Esophagus squamous epithelium (tissue), 5 donors: ENCODE data around the gene CNIH3. TPM values are rescaled to one million over a fixed set of nuclear protein-coding genes. Genes with fewer than 3 reads are reported as not detected.

ENCODE experiments used
- DNase-seq: peaks from one replicate; lab custom pipeline; 2025; lab: John Stamatoyannopoulos, UW
- H3K27ac ChIP-seq, 4 donors: fragments of 200-600 bp; sonication (generic); one replicate each; pipeline ENCODE4 v1.5.1; 2016 to 2019; ENCODE audit warnings: mild to moderate bottlenecking in 1 of 4
- H3K27me3 ChIP-seq, 4 donors: fragments of 200-600 bp; sonication (generic); 1 replicate in 3 of 4; 2 replicates in 1 of 4; pipeline versions ENCODE4 v1.5.1 to v1.6.0; 2017 to 2021; ENCODE audit warnings: antibody characterized with exemption in 1 of 4
- H3K36me3 ChIP-seq, 3 donors: fragments of 200-600 bp; sonication (generic); one replicate each; pipeline ENCODE4 v1.5.1; 2016 to 2019
- H3K4me1 ChIP-seq, 3 donors: fragments of 200-600 bp; sonication (generic); one replicate each; pipeline ENCODE4 v1.5.1; 2017 to 2019
- H3K4me3 ChIP-seq, 4 donors: fragments of 200-600 bp; sonication (generic); 1 replicate in 3 of 4; 2 replicates in 1 of 4; pipeline ENCODE4 v1.5.1; 2016 to 2019; ENCODE audit warnings: mild to moderate bottlenecking in 2 of 4, moderate library complexity in 1 of 4
- H3K9me3 ChIP-seq, 3 donors: fragments of 200-600 bp; sonication (generic); one replicate each; pipeline ENCODE4 v1.5.1; 2016 to 2019
- CTCF ChIP-seq, 6 experiments: fragments of 450-650 bp in 4 of 6; fragments of 200-600 bp in 2 of 6; sonication (generic) in 2 of 6; IDR thresholded peaks; one replicate each; pipeline ENCODE4 v1.5.1; 2016 to 2019; ENCODE audit warnings: antibody characterized with exemption in 6 of 6, mild to moderate bottlenecking in 4 of 6, moderate library complexity in 4 of 6
- POLR2A ChIP-seq, 4 donors: fragments of 450-650 bp; IDR thresholded peaks; one replicate each; pipeline ENCODE4 v1.6.1; 2017; ENCODE audit warnings: antibody characterized with exemption in 4 of 4, mild to moderate bottlenecking in 4 of 4, moderate library complexity in 3 of 4
- WGBS, 2 donors: methylation state at CpG; one replicate each; pipeline ENCODE4 v1.1.5; 2018; 5-methylcytosine and 5-hydroxymethylcytosine counted together
- intact Hi-C: fragments of 100-400 bp; cut with DNase I; formaldehyde crosslinking; loops from one replicate; pipeline ENCODE4 v1.15.0; 2022
- total RNA-seq, 4 donors: library from RNA; depleted of rRNA; stranded (reverse); fragments of >200 nt; gene quantifications; one replicate each; pipeline ENCODE4 v1.1.0, GENCODE V29; 2016
- donor health status: DM: yes; HTN: yes; CAD: no.

The CNIH3 gene
- total RNA-seq, 4 donors from 2014 or later: 0.34 to 3.2 (median 1.2) TPM; not detected in 1

- intact Hi-C loops: no loop called here
- Histone ChIP-seq H3K9me3 (no peaks in the 10 kb centered on the region), H3K27ac (no peak overlapping the region), H3K27me3 (no peaks in the 10 kb centered on the region), H3K4me1 (no peaks in the 10 kb centered on the region), H3K36me3 (no peaks in the 10 kb centered on the region), H3K4me3 (no peak overlapping the region)
- TF ChIP-seq POLR2A (IDR thresholded peaks at IDR 0.05) (no peak), CTCF (IDR thresholded peaks at IDR 0.05) (no peak)
- 62 to 63% methylated on average over 8 to 9 of the region's 9 CpGs for WGBS, 2 donors
- no peak for DNase-seq
Observed at GRCh38 chr1:224743608-224744164, 127.6 kb downstream of the CNIH3 start.

GRCh38 chr1:224744521-224744920, 128.4 kb downstream of the CNIH3 start:
- whole genome bisulfite sequencing, 2 donors: 58 to 63% methylated on average over 4 of the region's 5 CpGs
- no peak for DNase-seq
- TF ChIP-seq CTCF (IDR thresholded peaks at IDR 0.05) (no peak), POLR2A (IDR thresholded peaks at IDR 0.05) (no peak)
- H3K36me3 ChIP-seq: no peaks in the 10 kb centered on the region
- H3K4me3 ChIP-seq: no peak overlapping the region
- H3K27me3 ChIP-seq: no peaks in the 10 kb centered on the region
- intact Hi-C loops: no loop called here
- no peaks in the 10 kb centered on the region for H3K4me1 ChIP-seq
- no peak overlapping the region for H3K27ac ChIP-seq
- H3K9me3 ChIP-seq: no peaks in the 10 kb centered on the region

- no peak for TF ChIP-seq POLR2A (IDR thresholded peaks at IDR 0.05)
- no peak for TF ChIP-seq CTCF (IDR thresholded peaks at IDR 0.05)
- no peak for DNase-seq
- intact Hi-C loops: no loop called here
- Histone ChIP-seq H3K4me1 (no peaks in the 10 kb centered on the region), H3K9me3 (no peaks in the 10 kb centered on the region), H3K36me3 (no peaks in the 10 kb centered on the region), H3K27me3 (no peaks in the 10 kb centered on the region), H3K4me3 (no peak overlapping the region), H3K27ac (no peak overlapping the region)
- 71 to 87% methylated on average over 1 of the region's 1 CpG for WGBS, 2 donors
Observed at GRCh38 chr1:224745394-224745793, 129.3 kb downstream of the CNIH3 start.

GRCh38 chr1:224745924-224746323, 129.8 kb downstream of the CNIH3 start:
- no peak overlapping the region for H3K27ac ChIP-seq
- H3K27me3 ChIP-seq: no peaks in the 10 kb centered on the region
- TF ChIP-seq POLR2A (IDR thresholded peaks at IDR 0.05): no peak
- no peak for TF ChIP-seq CTCF (IDR thresholded peaks at IDR 0.05)
- 67 to 68% methylated on average over 4 of the region's 4 CpGs for WGBS, 2 donors
- H3K4me1 ChIP-seq: no peaks in the 10 kb centered on the region
- intact Hi-C loops: no loop called here
- no peaks in the 10 kb centered on the region for H3K9me3 ChIP-seq
- H3K36me3 ChIP-seq: no peaks in the 10 kb centered on the region
- H3K4me3 ChIP-seq: no peak overlapping the region
- no peak for DNase-seq

- Histone ChIP-seq H3K4me1 (no peaks in the 10 kb centered on the region), H3K36me3 (no peaks in the 10 kb centered on the region), H3K27me3 (no peaks in the 10 kb centered on the region), H3K4me3 (no peak overlapping the region), H3K27ac (no peak overlapping the region), H3K9me3 (no peaks in the 10 kb centered on the region)
- WGBS, 2 donors: 11 to 28% methylated on average over 4 of the region's 4 CpGs
- TF ChIP-seq POLR2A (IDR thresholded peaks at IDR 0.05): no peak
- no peak for TF ChIP-seq CTCF (IDR thresholded peaks at IDR 0.05)
- no peak for DNase-seq
- intact Hi-C loops: no loop called here
Observed at GRCh38 chr1:224747578-224747977, 131.5 kb downstream of the CNIH3 start.
